ENCODE measurements around the gene NKAIN4. TPM values are rescaled to one million over a fixed set of nuclear protein-coding genes. Genes with fewer than 3 reads are reported as not detected.

The NKAIN4 gene
- total and polyA plus RNA-seq, 2 donors (not counting 1 experiment from before 2014, with no cell fraction given) = not detected

GRCh38 chr20:63264519-63264918, 10.3 kb upstream of the NKAIN4 start:
- Histone ChIP-seq H3K9ac (ENCODE audit: low read length) (no peak overlapping the region), H3K4me3 (ENCODE audit: control extremely low read depth in 1 of 5, extremely low read depth in 1 of 5, insufficient read depth in 1 of 5, low read depth in 2 of 5, low read length in 4 of 5) (no peak overlapping the region), H2AFZ (ENCODE audit: insufficient read depth, low read depth, low read length, poor library complexity, severe bottlenecking) (no peak overlapping the region), H3K4me1 (ENCODE audit: control insufficient read depth in 2 of 2, insufficient read depth in 2 of 2, low read length in 2 of 2) (no peaks in the 10 kb centered on the region), H3K9me3 (ENCODE audit: control extremely low read depth in 1 of 3, control insufficient read depth in 2 of 3, insufficient read depth in 1 of 3, low read length in 2 of 3) (no peaks in the 10 kb centered on the region), H4K20me1 (ENCODE audit: control insufficient read depth, insufficient read depth, low read length, poor library complexity, severe bottlenecking) (no peaks in the 10 kb centered on the region), H3K36me3 (replicated peaks in 1 of 2; ENCODE audit: control extremely low read depth in 1 of 2, control insufficient read depth in 1 of 2, extremely low read depth in 1 of 2, insufficient read depth in 2 of 2, low read length in 1 of 2) (no peaks in the 10 kb centered on the region), H3K4me2 (replicated peaks; ENCODE audit: low read depth, low read length, poor library complexity, severe bottlenecking) (no peak overlapping the region), H3K27me3 (replicated peaks in 1 of 4; ENCODE audit: control extremely low read depth in 1 of 4, control insufficient read depth in 3 of 4, insufficient read depth in 4 of 4, low read length in 3 of 4) (peaks cover 0 to 20% (median 3%) of the 10 kb centered on the region in 4 experiments), H3K79me2 (ENCODE audit: control insufficient read depth, insufficient read depth, low read length) (no peaks in the 10 kb centered on the region), H3K27ac (ENCODE audit: low read length in 2 of 2) (no peak overlapping the region)
- WGBS (ENCODE audit: insufficient coverage) = 81% methylated on average over 11 of the region's 14 CpGs
- no peak for DNase-seq
- ChIA-PET POLR2A (no interaction called here), CTCF (no interaction called here)
- no peak for ATAC-seq (ENCODE audit: low read depth)
- H3K4me1 Mint-ChIP-seq = no peaks in the 10 kb centered on the region
- TF ChIP-seq CTCF (IDR thresholded peaks at IDR 0.05) (no peak), EZH2 (IDR thresholded peaks at IDR 0.05; ENCODE audit: borderline replicate concordance, insufficient read depth, low read depth, low read length, poor library complexity, severe bottlenecking) (no peak)
- no peaks in the 10 kb centered on the region for H3K9me3 Mint-ChIP-seq (ENCODE audit: insufficient read depth)
- intact Hi-C loops (cut with micrococcal nuclease) = no loop called here
- H3K4me3 Mint-ChIP-seq = no peak overlapping the region
- H3K27me3 Mint-ChIP-seq = peaks cover 35% of the 10 kb centered on the region
- no peak overlapping the region for H3K27ac Mint-ChIP-seq

- H3K4me3 Mint-ChIP-seq = no peak overlapping the region
- Histone ChIP-seq H3K9me3 (ENCODE audit: control extremely low read depth in 1 of 3, control insufficient read depth in 2 of 3, insufficient read depth in 1 of 3, low read length in 2 of 3) (no peaks in the 10 kb centered on the region), H3K36me3 (replicated peaks in 1 of 2; ENCODE audit: control extremely low read depth in 1 of 2, control insufficient read depth in 1 of 2, extremely low read depth in 1 of 2, insufficient read depth in 2 of 2, low read length in 1 of 2) (no peaks in the 10 kb centered on the region), H3K4me1 (ENCODE audit: control insufficient read depth in 2 of 2, insufficient read depth in 2 of 2, low read length in 2 of 2) (no peaks in the 10 kb centered on the region), H3K4me3 (ENCODE audit: control extremely low read depth in 1 of 5, extremely low read depth in 1 of 5, insufficient read depth in 1 of 5, low read depth in 2 of 5, low read length in 4 of 5) (no peak overlapping the region), H3K9ac (ENCODE audit: low read length) (no peak overlapping the region), H3K79me2 (ENCODE audit: control insufficient read depth, insufficient read depth, low read length) (no peaks in the 10 kb centered on the region), H2AFZ (ENCODE audit: insufficient read depth, low read depth, low read length, poor library complexity, severe bottlenecking) (no peak overlapping the region), H3K4me2 (replicated peaks; ENCODE audit: low read depth, low read length, poor library complexity, severe bottlenecking) (no peak overlapping the region), H3K27ac (ENCODE audit: low read length in 2 of 2) (no peak overlapping the region), H4K20me1 (ENCODE audit: control insufficient read depth, insufficient read depth, low read length, poor library complexity, severe bottlenecking) (no peaks in the 10 kb centered on the region), H3K27me3 (replicated peaks in 1 of 4; ENCODE audit: control extremely low read depth in 1 of 4, control insufficient read depth in 3 of 4, insufficient read depth in 4 of 4, low read length in 3 of 4) (peaks cover 0 to 20% (median 3%) of the 10 kb centered on the region in 4 experiments)
- no peaks in the 10 kb centered on the region for H3K4me1 Mint-ChIP-seq
- H3K9me3 Mint-ChIP-seq (ENCODE audit: insufficient read depth) = no peaks in the 10 kb centered on the region
- CTCF ChIA-PET = no interaction called here
- ATAC-seq (ENCODE audit: low read depth) (no peak), DNase-seq (no peak)
- no peak overlapping the region for H3K27ac Mint-ChIP-seq
- 90% methylated on average over 10 of the region's 10 CpGs for WGBS (ENCODE audit: insufficient coverage)
- POLR2A ChIA-PET = no interaction called here
- intact Hi-C loops (cut with micrococcal nuclease) = no loop called here
- H3K27me3 Mint-ChIP-seq = peaks cover 38% of the 10 kb centered on the region
- TF ChIP-seq EZH2 (IDR thresholded peaks at IDR 0.05; ENCODE audit: borderline replicate concordance, insufficient read depth, low read depth, low read length, poor library complexity, severe bottlenecking) = no peak
- TF ChIP-seq CTCF (IDR thresholded peaks at IDR 0.05) = no peak
Observed at GRCh38 chr20:63264000-63264399, 9.7 kb upstream of the NKAIN4 start.
